Smooth muscle cell of the brain vasculature (primary cell): ENCODE measurements around the gene NELL1.

Experiments
- DNase-seq: peaks from one replicate; pipeline ENCODE4 v3.0.0-alpha.2; 2012; ENCODE audit warnings: low read depth, low spot score

Gene NELL1

GRCh38 chr11:20873054-20873453 lies 203.7 kb downstream of the NELL1 start:
- DNase-seq, result no peak

GRCh38 chr11:20874358-20874757 lies 205.0 kb downstream of the NELL1 start:
- no peak for DNase-seq

- DNase-seq, result no peak
Measured at GRCh38 chr11:20875889-20876288, 206.5 kb downstream of the NELL1 start.

- no peak for DNase-seq
Measured at GRCh38 chr11:20876738-20877137, 207.4 kb downstream of the NELL1 start.

GRCh38 chr11:20880094-20880493 lies 210.7 kb downstream of the NELL1 start:
- no peak for DNase-seq

- no peak for DNase-seq
Measured at GRCh38 chr11:20881328-20882079, 212.1 kb downstream of the NELL1 start.

GRCh38 chr11:20887137-20887536 lies 217.8 kb downstream of the NELL1 start:
- DNase-seq, result no peak

GRCh38 chr11:20894296-20894695 lies 224.9 kb downstream of the NELL1 start:
- no peak for DNase-seq

GRCh38 chr11:20909995-20910726 lies 240.8 kb downstream of the NELL1 start:
- DNase-seq, result no peak

- no peak for DNase-seq
Measured at GRCh38 chr11:20910733-20911132, 241.3 kb downstream of the NELL1 start.

GRCh38 chr11:20912065-20912821 lies 242.9 kb downstream of the NELL1 start:
- DNase-seq, result no peak

- DNase-seq, result no peak
Measured at GRCh38 chr11:20912922-20913512, 243.6 kb downstream of the NELL1 start.

- no peak for DNase-seq
Measured at GRCh38 chr11:20917306-20917705, 247.9 kb downstream of the NELL1 start.

- no peak for DNase-seq
Measured at GRCh38 chr11:20926799-20927540, 257.6 kb downstream of the NELL1 start.

- DNase-seq, result no peak
Measured at GRCh38 chr11:20931029-20931428, 261.6 kb downstream of the NELL1 start.

GRCh38 chr11:20933086-20933485 lies 263.7 kb downstream of the NELL1 start:
- DNase-seq, result no peak

GRCh38 chr11:20933958-20934357 lies 264.6 kb downstream of the NELL1 start:
- DNase-seq, result no peak

- no peak for DNase-seq
Measured at GRCh38 chr11:20934516-20934915, 265.1 kb downstream of the NELL1 start.

- DNase-seq, result no peak
Measured at GRCh38 chr11:20937826-20938225, 268.4 kb downstream of the NELL1 start.

GRCh38 chr11:20949585-20949984 lies 280.2 kb downstream of the NELL1 start:
- no peak for DNase-seq

- DNase-seq, result no peak
Measured at GRCh38 chr11:20962581-20962980, 293.2 kb downstream of the NELL1 start.
